DND-41 (cell line): ENCODE data around the gene AJM1.
"Not testable (repeated sequence)": the region's sequence is repeated elsewhere in the genome, so short reads cannot be mapped to it uniquely, and the experiment has no call there.

Experiments
- ATAC-seq: fragments of 200-7000 bp; cut with Tn5 transposase; 3 replicates; pipeline ENCODE4 v1.9.1; 2021; ENCODE audit warnings: low read depth; ENCODE audit not compliant: insufficient read depth
- DNase-seq: peaks from one replicate; pipeline ENCODE4 v3.0.0-alpha.2; 2020
- H2AFZ ChIP-seq: 2 replicates; pipeline ENCODE4 v1.6.0; 2012; ENCODE audit warnings: low read depth, low read length
- H3K27ac ChIP-seq: 2 replicates; pipeline ENCODE4 v1.5.1; 2012; ENCODE audit warnings: low read length, inconsistent platforms
- H3K27me3 ChIP-seq: fragments of 200-600 bp; sonication (generic); 2 replicates; pipeline ENCODE4 v1.6.0; 2012; ENCODE audit warnings: low read length, mild to moderate bottlenecking, inconsistent platforms; ENCODE audit not compliant: insufficient read depth, poor library complexity
- H3K36me3 ChIP-seq: 2 replicates; pipeline ENCODE4 v1.5.1; 2012; ENCODE audit warnings: low read length, inconsistent platforms; ENCODE audit not compliant: insufficient read depth
- H3K4me1 ChIP-seq: 2 replicates; pipeline ENCODE4 v1.5.1; 2012; ENCODE audit warnings: mild to moderate bottlenecking, low read length; ENCODE audit not compliant: insufficient read depth
- H3K4me2 ChIP-seq: 2 replicates; pipeline ENCODE4 v1.6.0; 2012; ENCODE audit warnings: mild to moderate bottlenecking, moderate library complexity, low read length, inconsistent platforms; ENCODE audit not compliant: insufficient read depth
- H3K4me3 ChIP-seq, 2 experiments: fragments of 200-600 bp in 1 of 2; shearing (Covaris generic) in 1 of 2; 2 replicates each; pipeline ENCODE4 v1.5.1; 2012 to 2016; ENCODE audit warnings: inconsistent platforms in 2 of 2, low read length in 2 of 2, mild to moderate bottlenecking in 2 of 2, low read depth in 1 of 2, moderate library complexity in 1 of 2
- H3K79me2 ChIP-seq: 2 replicates; pipeline ENCODE4 v1.6.0; 2012; ENCODE audit warnings: low read length, inconsistent platforms; ENCODE audit not compliant: insufficient read depth
- H3K9ac ChIP-seq: 2 replicates; pipeline ENCODE4 v1.6.0; 2012; ENCODE audit warnings: low read depth, mild to moderate bottlenecking, inconsistent platforms, low read length, moderate library complexity
- H3K9me3 ChIP-seq: 2 replicates; pipeline ENCODE4 v1.5.1; 2012; ENCODE audit warnings: low read length, moderate library complexity, mild to moderate bottlenecking, inconsistent platforms; ENCODE audit not compliant: insufficient read depth, severe bottlenecking
- H4K20me1 ChIP-seq: 2 replicates; pipeline ENCODE4 v1.6.0; 2012; ENCODE audit warnings: low read length; ENCODE audit not compliant: insufficient read depth
- EZH2 ChIP-seq: IDR thresholded peaks from 3 replicates; pipeline ENCODE4 v1.6.1; 2012; ENCODE audit warnings: borderline replicate concordance, low read depth, mild to moderate bottlenecking, moderate library complexity, low read length, inconsistent platforms; ENCODE audit not compliant: severe bottlenecking
- TF ChIP-seq, protein P1 (sequence below): IDR thresholded peaks from 2 replicates; pipeline ENCODE4 v1.5.1; 2012; ENCODE audit warnings: borderline replicate concordance, low read length, moderate library complexity, mild to moderate bottlenecking; ENCODE audit not compliant: poor library complexity, severe bottlenecking; ENCODE audit errors: extremely low read depth

Gene AJM1

DNA sequence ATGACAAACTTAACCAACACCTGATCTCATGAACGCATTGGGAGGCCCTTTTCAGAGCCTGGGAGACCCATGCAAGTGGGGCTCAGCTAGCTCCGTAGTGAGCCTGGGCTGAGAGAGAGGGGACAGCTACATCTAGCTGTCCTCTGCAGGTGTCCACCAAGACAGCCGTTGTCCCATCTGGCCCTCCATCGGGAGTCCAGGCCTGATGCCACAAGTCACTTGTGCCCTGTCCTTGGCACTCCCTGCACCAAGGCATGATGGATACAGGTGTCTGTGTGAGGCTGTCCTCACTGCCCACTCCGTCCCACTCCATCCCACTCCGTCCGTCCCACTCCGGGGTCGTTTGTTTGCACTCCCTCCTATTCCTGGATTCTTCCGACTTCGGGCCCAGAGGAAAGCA, 26.4 kb downstream of the AJM1 start:
- Histone ChIP-seq H3K27ac (no peak overlapping the region), H2AFZ (no peak overlapping the region), H3K36me3 (peaks cover 4% of the 10 kb centered on the region), H3K4me1 (peaks cover 28% of the 10 kb centered on the region), H3K4me2 (no peak overlapping the region), H3K27me3 (no peaks in the 10 kb centered on the region), H3K9ac (no peak overlapping the region), H4K20me1 (peaks cover 9% of the 10 kb centered on the region), H3K9me3 (peaks cover 12% of the 10 kb centered on the region), H3K79me2 (peaks cover 32% of the 10 kb centered on the region), H3K4me3 (no peak overlapping the region)
- DNase-seq (no peak), ATAC-seq (no peak)
- TF ChIP-seq, protein P1, sequence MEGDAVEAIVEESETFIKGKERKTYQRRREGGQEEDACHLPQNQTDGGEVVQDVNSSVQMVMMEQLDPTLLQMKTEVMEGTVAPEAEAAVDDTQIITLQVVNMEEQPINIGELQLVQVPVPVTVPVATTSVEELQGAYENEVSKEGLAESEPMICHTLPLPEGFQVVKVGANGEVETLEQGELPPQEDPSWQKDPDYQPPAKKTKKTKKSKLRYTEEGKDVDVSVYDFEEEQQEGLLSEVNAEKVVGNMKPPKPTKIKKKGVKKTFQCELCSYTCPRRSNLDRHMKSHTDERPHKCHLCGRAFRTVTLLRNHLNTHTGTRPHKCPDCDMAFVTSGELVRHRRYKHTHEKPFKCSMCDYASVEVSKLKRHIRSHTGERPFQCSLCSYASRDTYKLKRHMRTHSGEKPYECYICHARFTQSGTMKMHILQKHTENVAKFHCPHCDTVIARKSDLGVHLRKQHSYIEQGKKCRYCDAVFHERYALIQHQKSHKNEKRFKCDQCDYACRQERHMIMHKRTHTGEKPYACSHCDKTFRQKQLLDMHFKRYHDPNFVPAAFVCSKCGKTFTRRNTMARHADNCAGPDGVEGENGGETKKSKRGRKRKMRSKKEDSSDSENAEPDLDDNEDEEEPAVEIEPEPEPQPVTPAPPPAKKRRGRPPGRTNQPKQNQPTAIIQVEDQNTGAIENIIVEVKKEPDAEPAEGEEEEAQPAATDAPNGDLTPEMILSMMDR: no peak
- no peak for TF ChIP-seq EZH2

DNA sequence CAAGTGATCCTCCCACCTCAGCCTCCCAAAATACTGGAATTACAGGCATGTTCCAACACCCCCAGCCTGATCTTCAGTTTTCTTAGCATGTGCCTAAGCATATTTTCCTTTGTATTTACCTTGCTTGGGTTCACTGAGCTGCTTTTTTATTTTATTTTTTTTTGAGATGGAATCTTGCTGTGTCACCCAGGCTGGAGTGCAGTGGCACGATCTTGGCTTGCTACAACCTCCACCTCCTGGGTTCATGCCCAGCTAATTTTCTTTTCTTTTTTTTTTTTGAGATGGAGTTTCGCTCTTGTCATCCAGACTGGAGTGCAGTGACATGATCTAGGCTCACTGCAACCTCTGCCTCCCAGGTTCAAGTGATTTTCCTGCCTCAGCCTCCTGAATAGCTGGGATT, 27.3 kb downstream of the AJM1 start:
- H2AFZ ChIP-seq, H3K27me3 ChIP-seq, H3K36me3 ChIP-seq, H4K20me1 ChIP-seq, H3K4me3 ChIP-seq, DNase-seq, H3K27ac ChIP-seq, ATAC-seq, H3K4me2 ChIP-seq, H3K9ac ChIP-seq: not testable (repeated sequence)
- Histone ChIP-seq H3K79me2 (peaks cover 24% of the 10 kb centered on the region), H3K4me1 (peaks cover 21% of the 10 kb centered on the region), H3K9me3 (peaks cover 12% of the 10 kb centered on the region)

DNA sequence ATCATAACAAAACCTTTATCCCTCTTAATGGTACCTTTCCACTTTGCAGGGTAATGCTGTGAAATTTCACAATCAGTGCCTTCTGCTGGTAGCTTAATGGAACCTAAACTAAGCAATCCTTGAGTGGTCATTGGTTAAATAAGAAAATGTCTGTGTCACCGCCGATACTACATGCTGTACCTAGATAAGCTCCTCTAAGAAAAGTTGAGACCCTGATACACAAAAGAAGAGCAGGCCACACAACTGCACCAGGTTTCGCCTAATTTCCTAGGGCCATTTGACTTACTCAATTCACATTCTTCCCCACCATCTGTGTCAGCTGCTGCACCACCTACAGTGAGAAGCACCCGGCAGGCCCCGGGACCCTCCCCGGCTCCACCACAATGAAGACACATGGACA, 32.9 kb downstream of the AJM1 start:
- no peak for ATAC-seq
- TF ChIP-seq, protein P1: no peak
- no peak for TF ChIP-seq EZH2
- no peak overlapping the region for H2AFZ ChIP-seq

DNA sequence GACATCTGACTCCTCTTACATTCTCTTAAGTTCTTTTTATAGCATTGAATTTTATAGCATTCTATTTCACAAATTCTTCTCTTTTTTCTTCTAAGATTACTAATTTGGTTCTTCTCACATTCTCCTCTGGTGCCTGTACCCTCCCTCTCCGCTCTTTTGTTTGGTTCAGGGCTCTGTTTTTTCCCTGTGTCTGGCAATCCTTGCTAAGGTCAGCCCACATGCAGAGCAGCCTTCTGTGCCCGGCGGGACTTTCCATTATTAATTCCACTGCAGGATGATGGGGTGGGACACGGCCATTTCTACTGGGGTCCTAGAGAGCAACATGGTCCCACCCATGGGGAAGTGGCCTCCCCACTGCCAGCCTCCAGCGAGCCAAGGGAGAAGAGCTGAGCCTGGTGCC, 34.2 kb downstream of the AJM1 start:
- Histone ChIP-seq H3K9me3 (peaks cover 12% of the 10 kb centered on the region), H3K79me2 (no peaks in the 10 kb centered on the region), H3K4me2 (no peak overlapping the region), H3K4me1 (no peaks in the 10 kb centered on the region), H3K36me3 (no peaks in the 10 kb centered on the region), H3K4me3 (no peak overlapping the region), H3K27ac (no peak overlapping the region), H3K27me3 (no peaks in the 10 kb centered on the region), H4K20me1 (no peaks in the 10 kb centered on the region), H2AFZ (no peak overlapping the region), H3K9ac (no peak overlapping the region)
- no peak for DNase-seq
- no peak for ATAC-seq
- TF ChIP-seq, protein P1: no peak
- no peak for TF ChIP-seq EZH2

More for the DNA sequence above, 32.9 kb downstream of the AJM1 start:
- no peak overlapping the region for H3K4me2 ChIP-seq
- H3K4me1 ChIP-seq: no peaks in the 10 kb centered on the region
- H3K9ac ChIP-seq: no peak overlapping the region
- H3K36me3 ChIP-seq: no peaks in the 10 kb centered on the region
- peaks cover 12% of the 10 kb centered on the region for H3K9me3 ChIP-seq
- no peaks in the 10 kb centered on the region for H4K20me1 ChIP-seq
- DNase-seq: no peak
- no peaks in the 10 kb centered on the region for H3K27me3 ChIP-seq
- no peak overlapping the region for H3K4me3 ChIP-seq
- no peaks in the 10 kb centered on the region for H3K79me2 ChIP-seq
- no peak overlapping the region for H3K27ac ChIP-seq
